ENCODE results near the gene ITGA6. TPM values are rescaled to one million over a fixed set of nuclear protein-coding genes. Genes with fewer than 3 reads are reported as not detected.

ITGA6 gene
- total RNA-seq, 1 donor from 2014 or later, result 44.4 TPM

DNA sequence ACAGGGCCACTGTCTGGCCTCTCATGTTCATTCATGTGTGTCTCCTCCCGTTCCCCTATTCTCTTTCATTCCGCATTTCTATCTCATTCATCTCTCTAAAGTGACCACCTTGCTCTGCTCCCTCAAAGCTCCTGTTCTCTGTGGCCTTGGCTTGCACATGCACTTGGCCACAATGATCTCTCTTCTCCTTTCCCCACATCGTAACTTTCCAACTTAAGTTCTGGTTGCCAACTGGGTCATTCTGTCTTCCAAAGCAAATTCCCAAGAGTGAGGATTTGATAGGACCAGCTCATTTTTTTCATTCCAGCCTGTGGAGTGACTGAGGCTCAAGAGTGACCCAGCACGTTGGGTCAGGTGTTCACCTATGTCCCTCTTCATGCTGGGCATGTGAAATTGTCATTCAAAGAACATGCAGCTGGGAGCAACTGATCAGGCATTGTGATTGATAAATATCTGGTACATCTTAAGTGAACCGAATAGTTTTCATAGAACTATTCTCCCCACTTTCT, 14.3 kb upstream of the ITGA6 start:
- DNase-seq, result no peak
- ATAC-seq (ENCODE audit: poor library complexity), result no peak
- intact Hi-C loops (cut with DNase I), result no loop called here

GRCh38 chr2:172415157-172415864, 12.1 kb upstream of the ITGA6 start:
- DNase-seq, result no peak
- ATAC-seq (ENCODE audit: poor library complexity), result no peak
- intact Hi-C loops (cut with DNase I), result no loop called here

GRCh38 chr2:172415865-172416183, 11.6 kb upstream of the ITGA6 start:
- no peak for DNase-seq
- intact Hi-C loops (cut with DNase I), result no loop called here
- ATAC-seq (ENCODE audit: poor library complexity), result no peak

DNA sequence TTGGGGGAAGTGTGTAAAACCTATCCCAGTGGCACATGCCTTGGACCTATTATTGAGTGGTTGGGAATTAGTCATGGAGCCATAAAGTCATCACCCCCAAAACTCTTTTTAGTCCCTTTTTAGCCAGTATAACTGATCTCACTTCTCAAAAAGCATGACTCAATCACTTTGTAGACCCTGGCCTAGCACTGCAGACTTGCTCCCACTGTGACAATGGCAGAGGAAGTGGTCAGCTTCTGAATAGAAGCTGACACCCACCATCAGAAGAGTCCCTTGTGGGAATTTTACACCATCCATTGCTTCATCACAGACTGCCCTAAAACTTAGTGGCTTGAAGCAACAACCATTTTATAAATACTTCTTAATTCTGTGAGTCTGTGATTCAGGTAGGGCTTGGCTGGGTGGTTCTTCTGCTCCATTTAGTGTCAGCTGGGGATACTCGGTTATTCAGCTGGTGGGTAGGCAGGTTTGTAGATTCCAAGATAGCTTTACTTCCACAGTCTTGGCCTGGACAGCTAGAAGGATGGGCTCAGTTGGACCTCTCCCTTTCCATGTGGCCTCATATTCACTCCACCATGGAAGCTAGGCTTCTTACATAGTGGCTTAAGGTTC, 10.8 kb upstream of the ITGA6 start:
- intact Hi-C loops (cut with DNase I), result no loop called here
- DNase-seq (no peak), ATAC-seq (ENCODE audit: poor library complexity) (no peak)

DNA sequence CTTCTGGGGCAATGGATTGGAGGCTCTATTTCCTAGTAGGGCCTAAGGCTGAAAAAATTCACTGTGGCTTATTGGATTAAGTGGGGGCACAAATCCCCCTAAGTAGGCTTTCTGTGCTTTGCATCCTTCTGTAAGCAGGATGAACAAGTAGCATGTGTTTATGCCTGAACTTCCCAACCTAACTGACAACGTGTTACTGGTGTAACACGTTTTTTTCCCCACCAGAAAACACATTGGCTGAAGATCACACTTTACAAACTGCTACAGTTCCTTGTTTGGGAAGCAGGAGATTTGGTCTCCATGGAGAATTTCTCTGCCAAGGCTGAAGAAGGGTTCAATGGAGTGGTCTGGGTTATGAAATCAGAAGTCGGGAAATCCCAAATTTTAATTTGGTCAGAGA, 7.2 kb upstream of the ITGA6 start:
- no peak for ATAC-seq (ENCODE audit: poor library complexity)
- no peak for DNase-seq
- intact Hi-C loops (cut with DNase I), result no loop called here

DNA sequence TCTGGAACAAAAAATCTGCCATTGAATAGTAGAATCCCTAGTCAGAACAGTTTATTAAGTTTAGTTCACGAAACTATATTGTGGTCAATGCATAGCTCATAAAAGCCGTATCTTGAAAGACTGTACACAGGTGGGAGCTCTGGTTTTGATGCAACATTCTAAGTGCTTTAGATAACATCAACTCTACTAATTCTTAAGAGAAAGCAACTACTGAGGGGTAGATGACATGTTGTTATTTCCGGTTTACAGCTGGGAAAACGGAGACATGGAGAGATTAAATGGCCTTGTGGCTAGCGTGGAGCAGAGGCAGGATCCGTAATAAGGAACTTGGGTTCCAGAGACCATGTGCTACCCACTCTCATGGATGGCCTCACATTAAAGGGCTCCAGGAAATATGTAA, 4.2 kb upstream of the ITGA6 start:
- DNase-seq, result no peak
- intact Hi-C loops (cut with DNase I), result no loop called here
- ATAC-seq (ENCODE audit: poor library complexity), result no peak

GRCh38 chr2:172425336-172425735, 2.0 kb upstream of the ITGA6 start:
- ATAC-seq (ENCODE audit: poor library complexity) (no peak), DNase-seq (no peak)
- intact Hi-C loops (cut with DNase I), result loop anchor here (5.0 kb wide), 1 partner anchor 37 kb away; no protein-coding TSS in a partner anchor

GRCh38 chr2:172426635-172427255, 641 bp upstream of the ITGA6 start:
- intact Hi-C loops (cut with DNase I), result loop anchor here (5.0 kb wide), 1 partner anchor 36 kb away; no protein-coding TSS in a partner anchor
- no peak for DNase-seq
- ATAC-seq (ENCODE audit: poor library complexity), result no peak

DNA sequence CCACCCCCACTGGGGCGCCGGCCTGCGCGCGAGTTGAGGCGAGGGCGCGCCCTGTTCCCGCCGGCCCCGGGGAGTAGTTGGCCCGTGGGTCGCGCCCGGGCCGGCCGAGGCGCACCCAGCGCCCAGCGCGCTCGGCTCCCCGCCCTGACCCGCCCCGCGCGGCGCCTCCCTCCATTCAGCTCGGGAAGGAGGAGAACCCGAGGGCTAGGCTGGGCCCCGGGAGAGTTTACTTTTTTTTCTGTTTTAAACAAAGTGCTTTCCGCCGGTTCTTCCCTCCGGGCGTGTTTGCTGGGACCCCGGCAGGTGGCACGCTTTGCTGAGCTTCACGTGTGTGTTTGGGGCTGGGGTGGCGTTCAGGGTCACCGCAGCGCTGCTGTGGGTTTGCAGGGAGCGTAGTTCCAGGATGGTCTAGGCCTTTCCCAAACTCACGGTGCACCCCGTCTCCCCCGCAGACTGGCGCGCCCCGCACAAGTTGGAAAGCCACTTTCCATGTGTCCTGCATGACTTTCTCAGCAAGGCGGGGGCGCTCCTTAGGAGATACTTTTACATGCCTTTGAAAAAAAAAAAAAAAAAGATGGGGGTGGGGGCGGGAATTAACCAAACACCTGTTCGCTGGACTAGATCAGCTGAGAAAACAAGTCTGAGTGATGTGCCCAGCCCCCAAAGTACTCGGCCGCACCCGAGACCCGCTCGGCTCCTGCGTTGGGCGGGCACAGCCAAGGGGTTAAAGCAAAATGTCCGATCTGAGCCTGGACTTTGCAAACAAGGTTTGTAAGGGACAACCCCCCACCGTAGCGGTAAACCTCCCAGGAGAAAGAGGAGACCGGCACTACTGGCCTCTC, 825 bp downstream of the ITGA6 start:
- intact Hi-C loops (cut with DNase I), result loop anchor here (5.0 kb wide), 1 partner anchor 34 kb away; no protein-coding TSS in a partner anchor
- DNase-seq, result peak; percentile 66
- peak; percentile 85 for ATAC-seq (ENCODE audit: poor library complexity)

- DNase-seq (no peak), ATAC-seq (ENCODE audit: poor library complexity) (no peak)
- intact Hi-C loops (cut with DNase I), result loop anchor here (5.0 kb wide), 1 partner anchor 33 kb away; no protein-coding TSS in a partner anchor
Measured at GRCh38 chr2:172428832-172429210, 1.4 kb downstream of the ITGA6 start.

GRCh38 chr2:172429301-172429968, 2.0 kb downstream of the ITGA6 start:
- no peak for ATAC-seq (ENCODE audit: poor library complexity)
- DNase-seq, result no peak
- intact Hi-C loops (cut with DNase I), result loop anchor here (5.0 kb wide), 1 partner anchor 33 kb away; no protein-coding TSS in a partner anchor

DNA sequence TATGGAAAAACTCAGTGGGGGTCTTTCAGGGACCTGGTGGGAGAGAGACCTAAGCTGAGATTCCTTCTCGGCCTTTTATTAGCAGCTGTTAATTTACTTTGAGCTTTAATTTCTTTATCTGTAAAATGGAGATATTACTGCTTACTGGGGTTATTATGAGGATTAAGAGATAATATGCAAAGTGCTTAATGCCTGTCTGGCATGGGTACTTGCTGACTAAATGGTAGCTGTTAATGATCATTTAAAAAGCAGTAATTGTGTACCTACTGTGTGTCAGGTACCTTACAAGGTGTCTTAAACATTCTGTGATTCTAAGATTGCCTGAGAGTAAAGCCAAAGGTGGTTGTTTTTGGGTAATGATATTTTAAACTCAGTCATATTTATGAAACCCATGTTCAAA, 2.6 kb downstream of the ITGA6 start:
- ATAC-seq (ENCODE audit: poor library complexity) (no peak), DNase-seq (no peak)
- intact Hi-C loops (cut with DNase I), result no loop called here

- intact Hi-C loops (cut with DNase I), result no loop called here
- ATAC-seq (ENCODE audit: poor library complexity) (no peak), DNase-seq (no peak)
Measured at GRCh38 chr2:172430678-172431077, 3.3 kb downstream of the ITGA6 start.

DNA sequence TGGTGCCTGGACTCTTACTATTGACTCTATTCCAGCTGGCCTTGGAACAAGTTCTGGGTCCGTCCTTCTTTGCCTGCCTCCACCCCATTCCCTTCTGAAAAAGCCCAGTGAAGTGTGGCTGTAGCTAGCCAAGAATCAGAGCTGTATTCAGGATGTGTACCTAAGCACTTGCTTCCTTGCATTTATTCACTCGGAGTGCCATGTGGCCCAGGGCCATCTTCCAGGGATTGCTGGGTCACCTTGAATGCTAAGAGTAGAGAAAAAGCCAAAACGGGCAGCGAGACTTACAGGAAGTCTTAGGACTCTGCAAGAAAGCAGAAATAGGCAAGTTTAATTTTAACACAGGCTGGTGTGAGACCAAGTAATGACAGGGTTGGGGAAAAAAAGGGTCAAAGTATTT, 4.1 kb downstream of the ITGA6 start:
- DNase-seq (peak; percentile 56), ATAC-seq (ENCODE audit: poor library complexity) (peak; percentile 17)
- intact Hi-C loops (cut with DNase I), result no loop called here

- DNase-seq (no peak), ATAC-seq (ENCODE audit: poor library complexity) (no peak)
- intact Hi-C loops (cut with DNase I), result no loop called here
Measured at GRCh38 chr2:172431993-172432392, 4.6 kb downstream of the ITGA6 start.

DNA sequence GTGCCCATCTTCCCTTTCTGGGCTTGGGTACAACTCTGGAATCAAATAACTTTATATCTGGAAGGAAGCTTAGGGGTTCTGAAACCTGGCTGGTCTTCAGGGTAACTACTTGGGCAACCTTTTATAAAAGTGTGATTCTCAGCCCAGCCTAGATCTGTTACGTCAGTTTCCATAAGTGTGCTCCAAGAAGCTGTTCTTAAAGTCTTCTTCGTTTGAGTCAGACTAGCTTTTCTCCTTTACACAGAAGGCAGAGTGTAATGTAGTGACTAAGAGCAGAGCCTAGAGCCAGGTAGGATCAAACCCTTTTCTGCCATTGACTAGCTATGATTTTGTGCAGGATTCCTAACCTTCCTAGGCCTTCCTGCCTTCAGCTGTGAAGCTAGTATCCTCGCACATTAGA, 5.8 kb downstream of the ITGA6 start:
- DNase-seq, result no peak
- intact Hi-C loops (cut with DNase I), result no loop called here
- ATAC-seq (ENCODE audit: poor library complexity), result no peak

- intact Hi-C loops (cut with DNase I), result no loop called here
- DNase-seq, result no peak
- no peak for ATAC-seq (ENCODE audit: poor library complexity)
Measured at GRCh38 chr2:172434821-172435605, 7.6 kb downstream of the ITGA6 start.

DNA sequence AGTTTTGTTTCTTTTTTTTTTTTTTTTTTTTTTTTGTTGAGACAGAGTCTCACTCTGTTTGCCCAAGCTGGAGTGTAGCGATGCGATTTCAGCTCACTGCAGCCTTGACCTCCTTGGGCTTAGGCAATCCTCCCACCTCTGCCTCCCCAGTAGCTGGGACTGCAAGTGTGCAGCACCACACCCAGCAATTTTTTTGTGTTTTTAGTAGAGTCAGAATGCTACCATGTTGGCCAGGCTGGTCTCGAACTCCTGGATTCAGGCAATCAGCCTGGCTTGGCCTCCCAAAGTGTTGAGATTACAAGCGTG, 8.2 kb downstream of the ITGA6 start:
- ATAC-seq (ENCODE audit: poor library complexity) (no peak), DNase-seq (no peak)
- intact Hi-C loops (cut with DNase I), result no loop called here
